GM19351 (cell line): ENCODE measurements around the gene LYRM7.
"Not testable (repeated sequence)": the region's sequence is repeated elsewhere in the genome, so short reads cannot be mapped to it uniquely, and the experiment has no call there.

Experiments
- ATAC-seq: cut with Tn5 transposase; IDR thresholded peaks from one replicate; pipeline ENCODE4 v1.9.1; 2021; ENCODE audit warnings: mild to moderate bottlenecking, moderate library complexity; ENCODE audit not compliant: unreplicated experiment

The LYRM7 gene

DNA sequence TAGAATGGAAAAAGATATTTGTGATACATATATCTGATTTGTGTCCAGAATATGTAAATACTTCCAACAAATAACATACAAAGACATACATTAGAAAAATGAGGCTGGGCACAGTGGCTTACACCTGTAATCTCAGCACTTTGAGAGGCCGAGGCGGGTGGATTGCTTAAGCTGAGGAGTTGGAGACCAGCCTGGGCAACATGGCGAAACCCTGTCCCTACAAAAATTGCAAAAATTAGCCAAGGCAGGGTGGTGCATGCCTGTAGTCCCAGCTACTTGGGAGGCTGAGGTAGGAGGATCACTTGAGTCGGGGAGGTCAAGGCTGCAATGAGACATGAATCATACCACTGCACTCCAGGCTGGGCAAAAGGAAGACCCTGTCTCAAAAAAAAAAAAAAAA lies 47.0 kb downstream of the LYRM7 start:
- no peak for ATAC-seq

DNA sequence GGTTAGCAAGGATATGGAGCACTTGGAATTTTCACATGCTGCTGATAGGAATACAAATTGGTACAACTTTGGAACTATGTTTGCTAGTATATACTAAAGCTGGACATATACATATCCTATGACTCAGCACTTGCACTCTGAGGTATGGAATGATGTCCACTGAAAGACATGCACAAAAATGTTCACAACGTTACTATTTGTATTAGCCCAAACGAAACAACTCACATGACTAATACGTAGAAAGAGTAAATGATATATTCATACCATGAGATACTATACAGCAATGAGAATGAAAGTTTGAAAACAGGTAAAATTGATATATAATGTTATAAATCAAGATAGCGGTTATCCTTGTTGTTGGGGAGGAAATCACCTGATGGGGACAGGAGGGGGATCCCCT lies 47.6 kb downstream of the LYRM7 start:
- ATAC-seq = peak; percentile 51

- no peak for ATAC-seq
These were observed 49.8 kb downstream of the LYRM7 start for GRCh38 chr5:131220566-131220965.

GRCh38 chr5:131221008-131221703 lies 50.4 kb downstream of the LYRM7 start:
- no peak for ATAC-seq

DNA sequence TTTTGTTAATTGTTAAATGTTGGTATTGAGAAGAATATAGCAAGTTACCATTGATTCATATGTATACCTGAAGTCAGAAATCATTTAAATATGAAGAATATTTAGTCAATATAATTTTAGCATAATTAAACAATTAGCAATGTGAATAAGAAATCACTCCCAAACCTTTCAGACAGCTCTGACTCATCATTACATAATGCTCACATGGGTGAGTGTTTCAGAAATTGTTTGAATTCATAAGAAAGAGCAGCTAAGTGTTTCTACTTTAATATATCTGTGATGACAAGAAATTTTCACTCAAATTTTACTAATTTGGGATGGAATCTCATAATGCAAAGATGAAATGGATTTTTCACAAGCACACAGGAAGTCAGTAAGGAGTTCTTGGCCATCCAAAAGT lies 51.1 kb downstream of the LYRM7 start:
- ATAC-seq = no peak

DNA sequence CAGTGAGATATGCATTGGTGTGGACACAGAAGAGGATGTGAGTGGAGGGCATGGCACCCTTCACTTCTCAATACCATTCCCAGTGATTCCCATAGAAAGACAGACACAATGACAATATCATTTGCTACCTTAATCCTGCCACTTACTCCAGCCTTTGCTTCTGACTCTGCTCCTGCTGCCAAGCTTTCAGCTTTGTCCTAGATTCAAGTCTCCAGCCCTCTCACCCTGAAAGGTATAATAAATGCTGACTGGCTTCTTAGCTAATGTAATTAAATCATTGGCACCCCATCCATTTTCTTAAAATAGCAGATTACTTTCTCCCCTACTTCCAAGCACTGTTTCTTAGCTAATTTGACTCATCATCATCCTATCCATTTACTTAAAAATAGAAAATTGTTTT lies 52.0 kb downstream of the LYRM7 start:
- no peak for ATAC-seq

DNA sequence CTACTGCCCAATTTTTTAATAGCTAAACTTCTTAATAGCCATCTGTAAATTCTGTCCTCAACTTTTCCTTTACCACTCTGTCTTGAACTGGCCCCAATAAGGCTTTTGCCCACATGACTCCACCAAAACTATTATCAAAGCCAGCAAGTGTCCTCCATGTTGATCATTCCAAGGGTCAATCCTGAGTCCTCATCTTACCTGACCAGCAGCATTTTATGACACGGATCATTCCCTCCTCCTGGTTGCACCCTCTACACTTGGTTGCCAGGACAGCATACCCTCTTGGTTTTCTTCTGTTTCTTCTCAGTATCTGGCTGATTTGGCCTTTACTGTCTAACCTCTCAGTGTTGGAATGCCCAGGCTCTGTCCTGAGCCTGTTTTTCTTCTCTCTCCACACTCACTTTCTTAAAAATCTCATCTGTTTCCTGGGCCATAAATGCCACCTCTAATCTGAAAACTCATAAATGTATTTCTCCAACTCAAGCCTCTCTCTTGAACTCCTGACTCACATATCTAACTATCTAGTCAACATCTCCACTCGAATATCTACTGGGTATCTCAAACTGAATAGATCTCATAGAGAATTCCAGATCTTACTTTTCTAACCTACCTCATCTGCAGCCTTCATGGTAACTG lies 53.1 kb downstream of the LYRM7 start:
- ATAC-seq = no peak

- ATAC-seq = peak; percentile 81
These were observed 53.9 kb downstream of the LYRM7 start for GRCh38 chr5:131224387-131225201.

DNA sequence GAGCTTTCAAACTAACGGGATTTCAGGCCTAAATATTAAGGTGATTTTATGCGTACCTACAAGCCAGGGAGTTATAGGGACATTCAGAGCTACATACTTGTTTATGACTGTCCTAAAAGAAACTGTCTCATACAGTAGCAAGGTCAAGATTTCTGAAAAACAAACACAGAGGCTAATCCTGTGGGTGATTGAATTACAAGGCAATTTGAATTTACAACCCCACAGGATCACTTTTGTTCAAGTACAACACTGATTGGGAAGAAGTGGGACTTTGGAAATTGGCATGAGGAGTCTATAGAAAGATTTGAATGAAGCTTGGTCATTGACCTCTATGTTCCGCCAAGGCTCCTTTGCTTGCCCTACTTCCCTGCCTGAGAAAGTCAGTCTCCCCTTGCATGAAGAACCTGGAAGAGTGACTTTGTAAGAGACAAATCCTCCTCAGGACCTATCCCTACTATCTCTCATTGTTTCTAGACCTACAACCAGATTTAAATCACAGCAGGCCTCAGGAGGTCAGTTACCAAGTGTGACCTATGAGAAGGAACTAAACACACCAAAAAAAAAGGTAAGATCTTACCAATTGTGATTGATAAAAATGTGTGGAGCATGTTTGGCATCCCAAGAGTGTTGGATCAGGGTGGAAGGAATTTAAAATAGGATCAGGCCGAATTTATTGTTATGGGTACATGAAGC lies 54.7 kb downstream of the LYRM7 start:
- no peak for ATAC-seq

- ATAC-seq = no peak
These were observed 56.2 kb downstream of the LYRM7 start for GRCh38 chr5:131226899-131227298.

- no peak for ATAC-seq
These were observed 57.9 kb downstream of the LYRM7 start for GRCh38 chr5:131228646-131229045.

DNA sequence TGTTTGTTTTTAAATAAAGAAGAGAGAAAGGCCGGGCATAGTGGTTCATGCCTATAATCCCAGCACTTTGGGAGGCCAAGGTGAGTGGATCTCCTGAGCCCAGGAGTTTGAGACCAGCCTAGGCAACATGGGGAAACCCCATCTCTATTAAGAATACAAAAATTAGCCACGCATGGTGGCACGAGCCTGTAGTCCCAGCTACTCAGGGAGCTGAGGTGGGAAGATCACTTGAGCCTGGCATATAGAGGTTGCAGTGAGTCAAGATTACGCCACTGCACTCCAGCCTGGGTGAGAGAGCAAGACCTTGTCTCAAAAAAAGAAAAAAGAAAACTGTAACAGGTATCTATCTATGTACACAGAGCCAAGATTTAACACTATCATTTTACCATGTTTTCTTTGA lies 58.9 kb downstream of the LYRM7 start:
- no peak for ATAC-seq

DNA sequence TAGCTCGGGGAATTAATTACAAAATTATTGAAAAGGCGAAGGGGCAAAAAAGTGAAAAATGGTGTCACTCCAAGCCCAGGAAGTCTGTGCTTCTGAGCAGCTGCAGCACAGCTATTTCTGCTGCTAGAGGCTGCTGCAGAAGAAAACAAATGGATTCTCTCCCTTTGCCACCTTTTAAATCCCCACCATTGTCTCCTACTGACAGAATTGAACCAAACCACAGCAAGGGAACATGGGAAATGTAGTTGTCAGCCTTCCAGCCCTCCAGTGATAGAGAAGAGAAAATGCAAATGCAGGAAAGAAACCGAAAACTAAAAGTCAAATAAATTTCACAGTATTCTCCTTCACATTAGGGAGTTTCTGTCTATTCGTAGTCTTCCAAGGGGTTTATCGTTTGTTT lies 59.7 kb downstream of the LYRM7 start:
- ATAC-seq = peak; percentile 82

- no peak for ATAC-seq
These were observed 68.9 kb downstream of the LYRM7 start for GRCh38 chr5:131239686-131240085.

- no peak for ATAC-seq
These were observed 72.0 kb downstream of the LYRM7 start for GRCh38 chr5:131242728-131243255.

DNA sequence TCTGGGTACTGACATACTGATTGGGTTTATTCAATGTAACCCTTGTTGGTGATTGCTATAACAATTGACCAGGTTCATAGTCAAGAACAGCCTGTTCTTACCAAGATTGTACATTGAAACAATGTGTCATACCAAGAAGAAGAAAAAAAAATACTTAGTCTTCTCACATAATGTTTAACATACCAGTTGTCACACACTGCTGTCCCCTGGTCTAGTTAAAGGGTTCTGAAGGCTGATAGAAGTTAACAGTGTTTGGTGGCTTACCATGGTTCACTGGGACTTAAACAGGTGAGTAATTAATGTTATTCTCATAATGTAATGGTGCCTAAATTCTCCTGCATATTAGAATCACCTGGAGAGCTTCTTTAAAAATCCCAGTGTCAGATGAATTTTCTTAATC lies 74.6 kb downstream of the LYRM7 start:
- no peak for ATAC-seq

GRCh38 chr5:131245948-131246347 lies 75.2 kb downstream of the LYRM7 start:
- no peak for ATAC-seq

GRCh38 chr5:131246504-131246903 lies 75.8 kb downstream of the LYRM7 start:
- ATAC-seq = no peak

DNA sequence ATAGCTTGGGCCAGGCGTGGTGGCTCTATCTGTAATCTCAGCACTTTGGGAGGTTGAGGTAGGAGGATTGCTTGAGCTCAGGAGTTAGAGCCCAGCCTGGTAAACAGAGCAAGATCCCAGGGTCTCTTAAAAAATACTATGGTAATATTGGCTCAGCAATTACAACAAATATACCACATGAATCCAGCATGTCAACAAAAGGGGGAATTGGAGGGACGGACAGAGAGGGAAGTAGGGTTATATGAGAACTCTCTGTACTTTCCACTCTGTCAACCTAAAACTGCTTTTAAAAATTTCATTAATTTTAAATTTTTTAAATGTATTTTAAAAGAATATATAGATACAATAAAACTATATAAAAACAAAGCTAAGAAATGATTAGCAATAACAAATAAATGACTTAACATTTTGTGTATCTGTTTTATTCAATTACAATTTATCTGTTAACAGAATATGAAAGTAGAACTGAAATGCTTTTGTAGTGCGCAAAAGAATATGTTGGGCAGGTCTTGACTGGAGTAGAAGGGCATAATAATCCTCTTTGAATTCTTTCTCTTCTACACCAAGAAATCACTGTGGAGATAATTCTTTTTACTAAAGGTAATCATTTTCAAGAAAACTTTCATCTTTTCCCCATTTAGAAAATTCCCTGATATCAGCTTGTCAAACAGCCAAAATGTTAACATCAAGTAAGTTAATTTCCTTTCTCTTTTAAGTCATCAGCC lies 80.2 kb downstream of the LYRM7 start:
- ATAC-seq = peak; percentile 17

DNA sequence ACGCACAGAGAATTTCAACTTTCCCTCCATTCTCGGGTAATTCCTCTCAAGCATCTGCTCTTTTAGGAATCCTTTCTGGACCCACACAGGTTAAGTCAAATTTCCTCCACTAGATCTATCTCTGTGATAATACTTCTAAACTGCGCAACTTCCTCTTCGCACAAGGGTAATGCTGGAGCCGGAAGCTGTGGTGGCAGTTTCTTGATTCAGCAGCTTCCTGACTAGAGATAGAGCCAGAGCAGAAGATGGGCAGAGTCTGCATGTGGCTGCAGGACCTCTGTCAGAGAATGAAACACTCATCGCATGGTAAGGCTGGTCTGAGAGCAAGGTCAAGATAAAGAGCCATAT lies 82.1 kb downstream of the LYRM7 start:
- peak; percentile 84 for ATAC-seq

DNA sequence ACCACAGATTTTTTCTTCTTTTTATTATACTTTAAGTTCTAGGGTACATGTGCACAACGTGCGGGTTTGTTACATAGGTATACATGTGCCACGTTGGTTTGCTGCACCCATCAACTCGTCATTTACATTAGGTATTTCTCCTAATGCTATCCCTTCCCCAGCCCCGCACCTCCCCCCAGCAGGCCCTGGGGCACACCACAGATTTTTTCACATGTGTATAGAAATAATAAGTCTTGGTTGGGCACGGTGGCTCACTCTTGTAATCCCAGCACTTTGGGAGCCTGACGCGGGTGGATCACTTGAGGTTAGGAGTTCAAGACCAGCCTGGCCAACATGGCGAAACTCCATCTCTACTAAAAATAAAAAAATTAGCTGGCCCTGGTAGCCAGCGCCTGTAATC lies 83.3 kb downstream of the LYRM7 start:
- not testable (repeated sequence) for ATAC-seq
